ENCODE results near the gene KIF26B.

The KIF26B gene

DNA sequence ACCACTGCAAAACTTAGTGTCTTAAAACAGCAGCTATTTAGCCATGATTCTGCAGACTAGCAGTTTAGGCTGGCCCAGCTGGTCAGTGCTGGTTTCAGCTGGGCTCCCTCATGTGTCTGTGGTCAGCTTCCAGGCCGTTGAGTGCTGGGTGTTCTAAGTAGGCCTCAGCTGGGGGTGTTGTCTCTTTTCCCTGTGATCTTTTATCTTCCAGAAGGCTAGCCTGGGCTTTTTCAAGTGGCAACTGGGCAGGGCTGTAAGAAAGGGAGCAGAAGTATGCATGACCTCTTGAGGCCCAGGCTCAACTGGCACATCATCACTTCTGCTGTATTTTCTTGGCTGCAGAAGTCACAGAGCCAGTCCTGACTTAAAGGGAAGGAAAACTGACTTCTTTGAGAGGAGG, 136.1 kb downstream of the KIF26B start:
- H3K4me3 ChIP-seq (replicated peaks; ENCODE audit: low read depth, low read length) = no peak overlapping the region
- TF ChIP-seq, protein P1, sequence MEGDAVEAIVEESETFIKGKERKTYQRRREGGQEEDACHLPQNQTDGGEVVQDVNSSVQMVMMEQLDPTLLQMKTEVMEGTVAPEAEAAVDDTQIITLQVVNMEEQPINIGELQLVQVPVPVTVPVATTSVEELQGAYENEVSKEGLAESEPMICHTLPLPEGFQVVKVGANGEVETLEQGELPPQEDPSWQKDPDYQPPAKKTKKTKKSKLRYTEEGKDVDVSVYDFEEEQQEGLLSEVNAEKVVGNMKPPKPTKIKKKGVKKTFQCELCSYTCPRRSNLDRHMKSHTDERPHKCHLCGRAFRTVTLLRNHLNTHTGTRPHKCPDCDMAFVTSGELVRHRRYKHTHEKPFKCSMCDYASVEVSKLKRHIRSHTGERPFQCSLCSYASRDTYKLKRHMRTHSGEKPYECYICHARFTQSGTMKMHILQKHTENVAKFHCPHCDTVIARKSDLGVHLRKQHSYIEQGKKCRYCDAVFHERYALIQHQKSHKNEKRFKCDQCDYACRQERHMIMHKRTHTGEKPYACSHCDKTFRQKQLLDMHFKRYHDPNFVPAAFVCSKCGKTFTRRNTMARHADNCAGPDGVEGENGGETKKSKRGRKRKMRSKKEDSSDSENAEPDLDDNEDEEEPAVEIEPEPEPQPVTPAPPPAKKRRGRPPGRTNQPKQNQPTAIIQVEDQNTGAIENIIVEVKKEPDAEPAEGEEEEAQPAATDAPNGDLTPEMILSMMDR (IDR thresholded peaks at IDR 0.05; ENCODE audit: low read depth, low read length, missing control alignments) = no peak
- no peak for DNase-seq (ENCODE audit: extremely low read depth, low read depth)

DNA sequence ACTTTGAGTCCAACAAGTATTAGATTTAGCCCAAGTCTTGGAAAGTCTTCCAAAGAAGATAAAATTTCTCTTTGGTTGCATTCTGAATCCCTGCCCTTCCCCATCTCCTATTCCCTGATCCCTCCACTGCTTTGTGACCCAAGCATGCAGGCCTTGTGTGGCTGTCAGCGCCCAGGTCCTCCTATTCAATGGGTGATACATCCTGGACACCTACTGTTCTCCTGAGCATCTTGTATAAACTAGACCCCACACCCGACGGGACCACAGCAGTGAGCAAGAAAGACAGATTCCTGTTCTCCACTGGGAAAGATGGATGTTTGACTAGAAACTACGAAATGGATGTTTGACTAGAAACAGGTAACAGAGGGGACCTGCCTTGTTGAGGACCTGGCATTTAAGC, 136.6 kb downstream of the KIF26B start:
- H3K4me3 ChIP-seq (replicated peaks; ENCODE audit: low read depth, low read length) = no peak overlapping the region
- no peak for DNase-seq (ENCODE audit: extremely low read depth, low read depth)
- TF ChIP-seq, protein P1 (IDR thresholded peaks at IDR 0.05; ENCODE audit: low read depth, low read length, missing control alignments) = no peak

DNA sequence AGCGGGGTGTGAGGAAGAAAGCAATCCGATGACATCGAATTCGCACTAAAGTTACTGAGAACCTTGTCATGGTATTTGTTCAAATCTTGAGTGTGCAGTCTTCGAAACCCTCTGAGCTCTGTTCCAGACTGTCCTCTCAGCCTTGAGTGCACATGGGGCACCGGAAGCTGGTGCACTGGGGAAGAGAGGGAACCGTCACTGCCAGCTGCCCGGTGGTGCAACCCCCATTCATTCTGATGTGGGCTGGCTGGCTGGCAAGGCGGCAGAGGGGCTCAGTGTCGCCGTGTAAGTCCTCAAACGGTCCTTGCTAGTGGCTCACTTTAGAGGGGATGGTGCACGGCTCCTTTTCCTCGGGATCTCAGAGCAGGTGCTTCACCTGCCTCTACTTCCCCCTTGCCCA, 137.4 kb downstream of the KIF26B start:
- TF ChIP-seq, protein P1 (IDR thresholded peaks at IDR 0.05; ENCODE audit: low read depth, low read length, missing control alignments) = no peak
- H3K4me3 ChIP-seq (replicated peaks; ENCODE audit: low read depth, low read length) = no peak overlapping the region
- DNase-seq (ENCODE audit: extremely low read depth, low read depth) = no peak

DNA sequence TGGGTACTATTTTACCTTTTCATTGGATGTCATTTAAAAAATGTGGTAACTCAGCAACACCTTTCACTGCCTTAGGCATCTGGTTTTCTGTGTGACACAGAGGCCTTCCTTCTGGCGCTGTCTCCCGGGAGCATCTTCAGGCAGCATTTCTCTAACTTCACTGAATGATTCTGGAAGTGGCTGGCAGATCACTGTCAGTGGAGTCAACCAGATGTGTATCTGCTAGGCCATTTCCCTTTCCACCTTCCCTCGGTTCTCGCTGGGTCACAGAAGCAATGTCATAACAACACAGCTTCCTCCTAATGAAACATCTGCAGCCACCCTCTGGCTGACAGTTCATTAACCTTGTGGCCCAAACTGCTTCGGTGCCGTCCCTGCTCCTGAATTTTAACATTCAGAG, 137.8 kb downstream of the KIF26B start:
- no peak for DNase-seq (ENCODE audit: extremely low read depth, low read depth)
- H3K4me3 ChIP-seq (replicated peaks; ENCODE audit: low read depth, low read length) = no peak overlapping the region
- TF ChIP-seq, protein P1 (IDR thresholded peaks at IDR 0.05; ENCODE audit: low read depth, low read length, missing control alignments) = no peak

DNA sequence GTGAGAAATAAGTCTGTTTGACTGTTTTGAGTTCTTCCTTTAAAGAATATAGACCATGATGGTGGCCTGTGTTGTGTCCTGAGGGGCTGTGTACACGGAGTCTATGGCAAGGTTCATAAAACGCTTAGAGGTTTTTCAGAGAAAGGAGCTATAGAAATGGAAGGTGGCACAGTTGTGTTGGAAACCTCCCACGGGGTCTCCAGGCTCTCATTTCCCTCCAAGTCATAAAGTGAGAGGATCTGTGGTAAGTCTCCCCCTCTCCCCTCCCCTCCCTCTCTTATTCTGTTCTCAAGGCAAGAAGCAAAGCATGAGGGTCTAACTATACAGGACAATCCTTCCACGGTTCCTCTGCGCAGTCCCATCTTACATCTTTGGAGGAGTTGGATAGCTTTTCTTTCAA, 139.2 kb downstream of the KIF26B start:
- no peak overlapping the region for H3K4me3 ChIP-seq (replicated peaks; ENCODE audit: low read depth, low read length)
- no peak for DNase-seq (ENCODE audit: extremely low read depth, low read depth)
- TF ChIP-seq, protein P1 (IDR thresholded peaks at IDR 0.05; ENCODE audit: low read depth, low read length, missing control alignments) = no peak

DNA sequence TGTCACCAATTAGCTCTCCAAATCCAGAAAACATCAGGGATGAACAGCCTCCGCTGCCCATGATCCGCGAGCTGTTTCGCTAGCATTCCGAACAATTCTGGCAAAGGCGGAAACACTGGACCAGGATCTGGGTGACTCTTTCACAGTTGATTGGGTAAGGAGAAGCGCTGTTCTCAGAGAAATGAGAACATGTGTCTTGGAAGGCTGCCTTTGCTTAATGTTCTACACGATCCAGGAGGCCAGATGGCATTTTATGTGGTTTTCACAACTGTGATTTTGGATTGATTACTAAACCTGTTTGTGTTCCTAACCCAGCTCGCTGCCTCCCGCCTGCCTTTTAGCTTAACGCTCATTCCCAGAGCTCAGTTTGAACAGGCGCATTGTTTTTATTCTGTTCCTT, 144.0 kb downstream of the KIF26B start:
- H3K4me3 ChIP-seq (replicated peaks; ENCODE audit: low read depth, low read length) = no peak overlapping the region
- DNase-seq (ENCODE audit: extremely low read depth, low read depth) = peak; percentile 40

DNA sequence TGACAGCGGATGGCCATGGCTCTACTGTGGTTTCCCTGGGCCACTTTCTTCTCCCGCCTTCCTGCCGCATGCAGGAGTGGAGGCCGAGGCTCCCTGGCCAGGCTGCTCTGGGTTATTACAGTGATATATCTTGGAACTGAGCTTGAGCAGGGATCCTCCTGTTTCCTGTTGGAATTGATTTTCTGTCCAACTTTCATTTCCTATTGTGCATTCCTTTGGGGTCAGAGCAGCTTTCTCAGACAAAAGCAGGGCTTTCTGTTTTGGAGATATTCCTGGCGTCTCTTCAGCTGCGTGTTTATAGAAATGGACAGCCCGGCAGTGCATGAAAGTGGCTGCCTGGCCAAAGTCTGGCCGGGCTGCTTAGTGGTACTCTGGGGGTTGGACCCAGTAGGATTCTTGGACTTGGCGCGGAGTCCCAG, 146.4 kb downstream of the KIF26B start:
- H3K4me3 ChIP-seq (replicated peaks; ENCODE audit: low read depth, low read length) = no peak overlapping the region
- TF ChIP-seq, protein P1 (IDR thresholded peaks at IDR 0.05; ENCODE audit: low read depth, low read length, missing control alignments) = no peak
- no peak for DNase-seq (ENCODE audit: extremely low read depth, low read depth)

More for the DNA sequence above, 144.0 kb downstream of the KIF26B start:
- TF ChIP-seq, protein P1 (IDR thresholded peaks at IDR 0.05; ENCODE audit: low read depth, low read length, missing control alignments) = no peak

Data from HFF-Myc (cell line).